H9 (cell line): ENCODE data around the gene BHLHA15. TPM values are rescaled to one million over a fixed set of nuclear protein-coding genes. Genes with fewer than 3 reads are reported as not detected.
A peak's percentile ranks its signal among the peaks of the same experiment; 100 is the strongest.

Source experiments
- DNase-seq: peaks from one replicate; pipeline ENCODE4 v3.0.0-alpha.2; 2017
- H2AFZ ChIP-seq: one replicate; pipeline ENCODE4 v1.6.1; 2013; ENCODE audit warnings: mild to moderate bottlenecking, low read length, control low read depth, moderate library complexity
- H2AK5ac ChIP-seq: 2 replicates; pipeline ENCODE4 v1.6.1; 2013; ENCODE audit warnings: low read length, control low read depth, mixed read lengths; ENCODE audit not compliant: insufficient read length
- H2BK120ac ChIP-seq: one replicate; pipeline ENCODE4 v1.6.1; 2013; ENCODE audit warnings: low read depth, mild to moderate bottlenecking, low read length, control low read depth, inconsistent platforms; ENCODE audit not compliant: poor library complexity, severe bottlenecking
- H2BK12ac ChIP-seq: 2 replicates; pipeline ENCODE4 v1.6.1; 2013; ENCODE audit warnings: low read length, control low read depth, mixed read lengths, low read depth; ENCODE audit not compliant: insufficient read length
- H2BK15ac ChIP-seq: 2 replicates; pipeline ENCODE4 v1.6.1; 2013; ENCODE audit warnings: low read depth, low read length, control low read depth
- H2BK20ac ChIP-seq: one replicate; pipeline ENCODE4 v1.6.1; 2013; ENCODE audit warnings: low read depth, mild to moderate bottlenecking, low read length, control low read depth, inconsistent platforms; ENCODE audit not compliant: poor library complexity, severe bottlenecking
- H2BK5ac ChIP-seq: 2 replicates; pipeline ENCODE4 v1.6.1; 2013; ENCODE audit warnings: low read length, control low read depth, mixed read lengths; ENCODE audit not compliant: insufficient read length
- H3K14ac ChIP-seq: 2 replicates; pipeline ENCODE4 v1.6.1; 2013; ENCODE audit warnings: low read length, control low read depth; ENCODE audit not compliant: insufficient read depth
- H3K18ac ChIP-seq: 2 replicates; pipeline ENCODE4 v1.6.1; 2013; ENCODE audit warnings: low read depth, mild to moderate bottlenecking, mixed read lengths, low read length, control low read depth; ENCODE audit not compliant: insufficient read length
- H3K23ac ChIP-seq: 2 replicates; pipeline ENCODE4 v1.6.1; 2013; ENCODE audit warnings: low read length, control low read depth, mixed read lengths, low read depth; ENCODE audit not compliant: insufficient read length
- H3K23me2 ChIP-seq: 2 replicates; pipeline ENCODE4 v1.6.1; 2013; ENCODE audit warnings: low read depth, mild to moderate bottlenecking, mixed read lengths, low read length, control low read depth; ENCODE audit not compliant: insufficient read length, poor library complexity, severe bottlenecking
- H3K27ac ChIP-seq: 2 replicates; pipeline ENCODE4 v1.5.1; 2013; ENCODE audit warnings: low read length, control low read depth, mixed read lengths, low read depth; ENCODE audit not compliant: insufficient read length
- H3K27me3 ChIP-seq: 2 replicates; pipeline ENCODE4 v1.6.1; 2013; ENCODE audit warnings: low read length, control low read depth, inconsistent platforms; ENCODE audit not compliant: insufficient read depth
- H3K4ac ChIP-seq: 2 replicates; pipeline ENCODE4 v1.6.1; 2013; ENCODE audit warnings: low read depth, mild to moderate bottlenecking, control low read depth, inconsistent platforms, low read length, moderate library complexity
- H3K4me1 ChIP-seq: 2 replicates; pipeline ENCODE4 v1.6.1; 2013; ENCODE audit warnings: low read length, control low read depth, inconsistent platforms; ENCODE audit not compliant: insufficient read depth
- H3K4me2 ChIP-seq: 2 replicates; pipeline ENCODE4 v1.6.1; 2013; ENCODE audit warnings: low read length, control low read depth, mixed read lengths; ENCODE audit not compliant: insufficient read length, insufficient read depth
- H3K56ac ChIP-seq: 2 replicates; pipeline ENCODE4 v1.6.1; 2013; ENCODE audit warnings: low read depth, mild to moderate bottlenecking, mixed read lengths, low read length, control low read depth; ENCODE audit not compliant: insufficient read length
- H3K79me1 ChIP-seq: 2 replicates; pipeline ENCODE4 v1.6.1; 2013; ENCODE audit warnings: low read depth, mild to moderate bottlenecking, moderate library complexity, low read length, control low read depth, inconsistent platforms; ENCODE audit not compliant: insufficient read depth, poor library complexity, severe bottlenecking
- H3K79me2 ChIP-seq: 2 replicates; pipeline ENCODE4 v1.6.1; 2013; ENCODE audit warnings: low read length, control low read depth, inconsistent platforms; ENCODE audit not compliant: insufficient read depth
- H3K9ac ChIP-seq: 2 replicates; pipeline ENCODE4 v1.6.1; 2013; ENCODE audit warnings: low read length, control low read depth, mixed read lengths; ENCODE audit not compliant: insufficient read length; ENCODE audit errors: extremely low read depth
- H3K9me3 ChIP-seq: one replicate; pipeline ENCODE4 v1.6.1; 2013; ENCODE audit warnings: low read depth, low read length, inconsistent platforms; ENCODE audit not compliant: control insufficient read depth
- H3T11ph ChIP-seq: one replicate; pipeline ENCODE4 v1.6.1; 2013; ENCODE audit warnings: mild to moderate bottlenecking, low read length, control low read depth, inconsistent platforms
- H4K20me1 ChIP-seq: one replicate; pipeline ENCODE4 v1.6.1; 2013; ENCODE audit not compliant: control insufficient read depth, insufficient read length, insufficient read depth
- H4K5ac ChIP-seq: 2 replicates; pipeline ENCODE4 v1.6.1; 2013; ENCODE audit warnings: low read depth, mild to moderate bottlenecking, mixed read lengths, low read length, control low read depth; ENCODE audit not compliant: insufficient read length
- H4K8ac ChIP-seq: replicated peaks from 2 replicates; pipeline ENCODE4 v1.6.1; 2013; ENCODE audit warnings: low read length, control low read depth, mixed read lengths, low read depth; ENCODE audit not compliant: insufficient read length
- H4K91ac ChIP-seq: 2 replicates; pipeline ENCODE4 v1.6.1; 2013; ENCODE audit warnings: low read depth, mild to moderate bottlenecking, moderate library complexity, mixed read lengths, low read length, control low read depth; ENCODE audit not compliant: insufficient read length
- H3K27ac Mint-ChIP-seq, 3 experiments: 2 replicates in 2 of 3; 3 replicates in 1 of 3; pipeline ENCODE4 v1.8.0; 2020 to 2021; ENCODE audit warnings: mixed read lengths in 3 of 3, mild to moderate bottlenecking in 1 of 3, moderate library complexity in 1 of 3
- H3K27me3 Mint-ChIP-seq: 2 replicates; pipeline ENCODE4 v1.8.0; 2021; ENCODE audit warnings: low read depth, mild to moderate bottlenecking, moderate library complexity, mixed read lengths
- H3K36me3 Mint-ChIP-seq, 3 experiments: 2 replicates in 2 of 3; 3 replicates in 1 of 3; pipeline ENCODE4 v1.8.0; 2020 to 2021; ENCODE audit warnings: low read depth in 3 of 3, mixed read lengths in 3 of 3; ENCODE audit not compliant: insufficient read depth in 1 of 3
- H3K4me1 Mint-ChIP-seq, 2 experiments: 2 replicates each; pipeline ENCODE4 v1.8.0; 2020; ENCODE audit warnings: mixed read lengths in 2 of 2
- H3K4me3 Mint-ChIP-seq, 2 experiments: 2 replicates in 1 of 2; 3 replicates in 1 of 2; pipeline ENCODE4 v1.8.0; 2020 to 2021; ENCODE audit warnings: mild to moderate bottlenecking in 2 of 2, mixed read lengths in 2 of 2, moderate library complexity in 1 of 2
- H3K9me3 Mint-ChIP-seq, 2 experiments: 2 replicates in 1 of 2; 3 replicates in 1 of 2; pipeline ENCODE4 v1.8.0; 2020; ENCODE audit warnings: mild to moderate bottlenecking in 2 of 2, mixed read lengths in 2 of 2, moderate library complexity in 1 of 2
- CTCF ChIP-seq: fragments of 200-600 bp; sonication (generic); conservative IDR thresholded peaks from 3 replicates; pipeline ENCODE4 v1.8.0; 2021; ENCODE audit warnings: antibody characterized with exemption, mild to moderate bottlenecking
- WGBS: extraction: QIAGEN DNeasy Blood & Tissue Kit; methylation state at CpG from one replicate; pipeline ENCODE4 v1.1.7; 2013; ENCODE audit warnings: missing lambda C conversion rate, low lambda C conversion rate, mixed read lengths; ENCODE audit not compliant: insufficient read length; ENCODE audit errors: extremely low coverage; 5-methylcytosine and 5-hydroxymethylcytosine counted together
- total RNA-seq: library from RNA; stranded (reverse); gene quantifications from 2 replicates; pipeline ENCODE4 v1.2.1, GENCODE V29; 2021

The BHLHA15 gene
- total RNA-seq, 1 experiment from 2014 or later: 1.4 TPM

- no peaks in the 10 kb centered on the region for H4K20me1 ChIP-seq
- H3K4me2 ChIP-seq: no peak overlapping the region
- Mint-ChIP-seq H3K9me3 (no peaks in the 10 kb centered on the region), H3K4me3 (no peak overlapping the region), H3K4me1 (peaks cover 14 to 16% of the 10 kb centered on the region in 2 experiments), H3K27ac (peak overlapping the region in 1 of 3 experiments; percentile 7; a peak in 1 of 7 replicates), H3K27me3 (no peaks in the 10 kb centered on the region), H3K36me3 (peaks cover 0 to 6% (median 5%) of the 10 kb centered on the region in 3 experiments; a peak in 2 of 7 replicates)
- H3K27ac ChIP-seq: no peak overlapping the region
- H2AFZ ChIP-seq: no peak overlapping the region
- no peak overlapping the region for H2AK5ac ChIP-seq
- H3T11ph ChIP-seq: no peak overlapping the region
- no peaks in the 10 kb centered on the region for H3K9me3 ChIP-seq
- peaks cover 6% of the 10 kb centered on the region for H3K23me2 ChIP-seq
- no peak overlapping the region for H2BK5ac ChIP-seq
- no peak overlapping the region for H2BK20ac ChIP-seq
- no peaks in the 10 kb centered on the region for H3K27me3 ChIP-seq
- DNase-seq: no peak
- no peak overlapping the region for H3K14ac ChIP-seq
- no peak overlapping the region for H4K5ac ChIP-seq
- H2BK12ac ChIP-seq: no peak overlapping the region
- no peak overlapping the region for H3K4ac ChIP-seq
- H3K18ac ChIP-seq: no peak overlapping the region
- H4K91ac ChIP-seq: no peak overlapping the region
- no peak overlapping the region for H2BK120ac ChIP-seq
- WGBS: no CpG with 5 or more reads among the region's 11 CpGs
- H3K4me1 ChIP-seq: no peaks in the 10 kb centered on the region
- no peaks in the 10 kb centered on the region for H3K79me2 ChIP-seq
- no peak for TF ChIP-seq CTCF
- H2BK15ac ChIP-seq: no peak overlapping the region
- no peak overlapping the region for H3K9ac ChIP-seq
- H3K23ac ChIP-seq: no peak overlapping the region
- no peaks in the 10 kb centered on the region for H3K79me1 ChIP-seq
- H3K56ac ChIP-seq: no peak overlapping the region
- no peak overlapping the region for H4K8ac ChIP-seq
Measured at GRCh38 chr7:98254951-98255610, 43.8 kb downstream of the BHLHA15 start.
